Right cardiac atrium (tissue), 5 donors: Measurements from ENCODE around the gene CCDC107. TPM values are rescaled to one million over a fixed set of nuclear protein-coding genes. Genes with fewer than 3 reads are reported as not detected.

Experiments used
- ATAC-seq, 2 donors: fragments of 200-7000 bp; cut with Tn5 transposase; one replicate each; pipeline versions ENCODE4 v1.8.0 to v1.9.1; 2020; ENCODE audit warnings: moderate library complexity in 2 of 2, mild to moderate bottlenecking in 1 of 2
- DNase-seq, 3 donors: peaks; one replicate each; pipeline ENCODE4 v3.0.0-alpha.2; 2020
- H3K27ac ChIP-seq: one replicate; pipeline ENCODE4 v1.5.1; 2013; ENCODE audit warnings: mild to moderate bottlenecking, low read length, control low read depth, moderate library complexity
- H3K27me3 ChIP-seq: one replicate; pipeline ENCODE4 v1.6.1; 2013; ENCODE audit not compliant: control insufficient read depth, insufficient read depth
- H3K4me1 ChIP-seq: one replicate; pipeline ENCODE4 v1.6.1; 2013; ENCODE audit warnings: low read length; ENCODE audit not compliant: control insufficient read depth, insufficient read depth
- H3K4me3 ChIP-seq: one replicate; pipeline ENCODE4 v1.5.1; 2013; ENCODE audit warnings: low read length, control low read depth
- H3K9me3 ChIP-seq: one replicate; pipeline ENCODE4 v1.6.1; 2013; ENCODE audit warnings: low read length; ENCODE audit not compliant: control insufficient read depth
- WGBS: extraction: QIAGEN DNeasy Blood & Tissue Kit; methylation state at CpG from one replicate; pipeline ENCODE4 v1.1.7; 2013; 5-methylcytosine and 5-hydroxymethylcytosine counted together
- intact Hi-C, 4 donors: fragments of 100-400 bp; cut with DNase I; formaldehyde crosslinking; loops; one replicate each; pipeline versions ENCODE4 v1.11.0 to v1.14.0; 2022 to 2023
- microRNA-seq, 2 donors: library from miRNA; unstranded; fragments of <30 nt; microRNA quantifications; one replicate each; pipeline ENCODE4 v1.2.0, GENCODE V29; 2020 to 2021
- polyA plus RNA-seq: library from polyadenylated mRNA; stranded (reverse); fragments of 200-250 nt; gene quantifications from one replicate; pipeline ENCODE4 v1.2.3, GENCODE V29; 2013
- total RNA-seq, 4 donors: library from RNA; stranded (reverse); fragmentation: NEBNext Ultra II Directional; extraction: Animal tissue kit (Norgen Biotek cat#: 25700); gene quantifications; one replicate each; pipeline ENCODE4 v1.2.1, GENCODE V29; 2021
- donor health status: healthy with polysubstance abuse.
- donor health status: DM: no; HTN: yes; CAD: no.
- donor health status: DM: no; HTN: no; CAD: no.
- donor health status: DM: no; HTN: yes; CAD: no; lungs with severe emphysema.
- donor health status: DM: yes; HTN: yes; CAD: no.

CCDC107 gene
- total and polyA plus RNA-seq, 5 donors, result 54.7 to 75.0 (median 61.1) TPM

GRCh38 chr9:35705836-35706430 is 47.8 kb downstream of the CCDC107 start:
- intact Hi-C loops, result no loop called here
- H3K9me3 ChIP-seq, result no peaks in the 10 kb centered on the region
- no peaks in the 10 kb centered on the region for H3K4me1 ChIP-seq
- H3K27me3 ChIP-seq, result no peaks in the 10 kb centered on the region
- WGBS, result 92% methylated on average over 7 of the region's 7 CpGs
- no peak overlapping the region for H3K27ac ChIP-seq
- ATAC-seq, result no peak
- no peak overlapping the region for H3K4me3 ChIP-seq
- no peak for DNase-seq

DNA sequence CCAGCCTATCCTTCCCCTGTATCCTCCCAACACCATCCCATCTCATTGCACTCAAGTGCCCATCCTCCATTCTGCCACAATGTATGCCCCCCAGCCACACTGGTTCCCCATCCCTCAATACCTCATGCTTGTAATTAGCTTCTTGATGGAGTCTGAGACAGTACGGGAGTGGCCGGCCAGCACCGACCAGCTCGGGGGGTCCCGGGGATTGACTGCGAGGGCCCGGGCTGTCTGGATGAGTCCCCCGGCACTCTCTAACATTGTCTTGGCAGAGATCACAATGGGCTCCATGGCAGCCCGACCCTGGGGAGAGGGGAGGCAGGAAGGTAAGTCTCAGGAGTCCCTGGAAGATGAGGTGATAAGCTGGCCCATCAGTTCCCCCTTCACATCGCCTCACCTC is 48.9 kb downstream of the CCDC107 start:
- H3K27ac ChIP-seq, result no peak overlapping the region

GRCh38 chr9:35708146-35708545 is 50.1 kb downstream of the CCDC107 start:
- 95% methylated on average over 4 of the region's 4 CpGs for WGBS
- ATAC-seq (no peak), DNase-seq (peak in 1 of 3 donors; percentile 27)
- Histone ChIP-seq H3K4me3 (no peak overlapping the region), H3K9me3 (no peaks in the 10 kb centered on the region), H3K27me3 (no peaks in the 10 kb centered on the region), H3K4me1 (no peaks in the 10 kb centered on the region), H3K27ac (no peak overlapping the region)
- intact Hi-C loops, result no loop called here

More for the DNA sequence above, 48.9 kb downstream of the CCDC107 start:
- no peak for ATAC-seq
- Histone ChIP-seq H3K4me3 (no peak overlapping the region), H3K27me3 (no peaks in the 10 kb centered on the region), H3K9me3 (no peaks in the 10 kb centered on the region), H3K4me1 (no peaks in the 10 kb centered on the region)
- WGBS, result 85% methylated on average over 10 of the region's 10 CpGs
- intact Hi-C loops, result no loop called here
- no peak for DNase-seq

- Histone ChIP-seq H3K9me3 (no peaks in the 10 kb centered on the region), H3K4me1 (no peaks in the 10 kb centered on the region), H3K27me3 (no peaks in the 10 kb centered on the region), H3K27ac (peak overlapping the region; percentile 78), H3K4me3 (no peak overlapping the region)
- WGBS, result 52% methylated on average over 7 of the region's 7 CpGs
- intact Hi-C loops, result no loop called here
- DNase-seq (peak in 1 of 3 donors; percentile 55), ATAC-seq (peak; percentile 17 to 20)
These were observed 52.9 kb downstream of the CCDC107 start for GRCh38 chr9:35710818-35711500.

Small RNA genes within 50 kb of the gene (microRNA-seq; reads per million reads assigned to microRNA genes)
- gene MIR6852, result 0 to 0.42 reads per million in 2 donors

Other genes with a start within 250 kb of the CCDC107 start
- 10 to 100 TPM; 30.7 to 41.4 (median 35.5) TPM for gene RUSC2, start 168.2 kb upstream of the CCDC107 start, total RNA-seq
- 23.6 TPM for gene RUSC2, start 168.2 kb upstream of the CCDC107 start, polyA plus RNA-seq
- 10 to 100 TPM; 25.0 to 35.3 (median 27.4) TPM for gene TESK1, start 53.0 kb upstream of the CCDC107 start, total RNA-seq
- 30.5 TPM for gene TESK1, start 53.0 kb upstream of the CCDC107 start, polyA plus RNA-seq
- under 1 TPM; 0.58 to 0.68 (median 0.60) TPM for gene CD72, start 39.9 kb upstream of the CCDC107 start, total RNA-seq
- gene CD72, start 39.9 kb upstream of the CCDC107 start, polyA plus RNA-seq, result 0.66 TPM
- gene SIT1, start 7.4 kb upstream of the CCDC107 start, total RNA-seq, result 1 to 10 TPM in 1 of 4 donors, under 1 TPM in 1, not detected in 2; 0.26 to 1.5 TPM
- gene SIT1, start 7.4 kb upstream of the CCDC107 start, polyA plus RNA-seq, result 0.14 TPM
- over 10,000 TPM; 19,654 to 22,919 (median 21,195) TPM for gene RMRP, start 273 bp upstream of the CCDC107 start, total RNA-seq
- gene RMRP, start 273 bp upstream of the CCDC107 start, polyA plus RNA-seq, result 218 TPM
- under 1 TPM in 3 of 4 donors, not detected in 1; 0.29 to 0.50 (median 0.34) TPM for gene ARHGEF39, start 6.9 kb downstream of the CCDC107 start, total RNA-seq
- gene ARHGEF39, start 6.9 kb downstream of the CCDC107 start, polyA plus RNA-seq, result 0.52 TPM
- 1 to 10 TPM in 3 of 4 donors, not detected in 1; 1.0 to 1.2 (median 1.1) TPM for gene CA9, start 15.6 kb downstream of the CCDC107 start, total RNA-seq
- 1.4 TPM for gene CA9, start 15.6 kb downstream of the CCDC107 start, polyA plus RNA-seq
- gene TPM2, start 31.6 kb downstream of the CCDC107 start, total RNA-seq, result 100 to 1,000 TPM; 573 to 840 (median 738) TPM
- 2,123 TPM for gene TPM2, start 31.6 kb downstream of the CCDC107 start, polyA plus RNA-seq
- gene TLN1, start 73.9 kb downstream of the CCDC107 start, total RNA-seq, result 100 to 1,000 TPM; 263 to 375 (median 298) TPM
- gene TLN1, start 73.9 kb downstream of the CCDC107 start, polyA plus RNA-seq, result 171 TPM
- gene CREB3, start 74.4 kb downstream of the CCDC107 start, total RNA-seq, result 10 to 100 TPM; 24.5 to 35.4 (median 25.7) TPM
- 29.6 TPM for gene CREB3, start 74.4 kb downstream of the CCDC107 start, polyA plus RNA-seq
- 100 to 1,000 TPM in 2 of 4 donors, 10 to 100 TPM in 2; 93.7 to 117 (median 102) TPM for gene GBA2, start 90.9 kb downstream of the CCDC107 start, total RNA-seq
- 70.3 TPM for gene GBA2, start 90.9 kb downstream of the CCDC107 start, polyA plus RNA-seq
- 10 to 100 TPM; 25.7 to 35.0 (median 30.4) TPM for gene RGP1, start 91.0 kb downstream of the CCDC107 start, total RNA-seq
- gene RGP1, start 91.0 kb downstream of the CCDC107 start, polyA plus RNA-seq, result 17.7 TPM
- gene MSMP, start 96.0 kb downstream of the CCDC107 start, total RNA-seq, result not detected
- 0.27 TPM for gene MSMP, start 96.0 kb downstream of the CCDC107 start, polyA plus RNA-seq
- gene NPR2, start 133.3 kb downstream of the CCDC107 start, total RNA-seq, result 10 to 100 TPM; 21.3 to 29.9 (median 26.3) TPM
- 24.7 TPM for gene NPR2, start 133.3 kb downstream of the CCDC107 start, polyA plus RNA-seq
- 1 to 10 TPM; 2.6 to 6.0 (median 4.9) TPM for gene SPAG8, start 154.0 kb downstream of the CCDC107 start, total RNA-seq
- gene SPAG8, start 154.0 kb downstream of the CCDC107 start, polyA plus RNA-seq, result 5.4 TPM
- gene HINT2, start 156.8 kb downstream of the CCDC107 start, total RNA-seq, result 10 to 100 TPM; 56.7 to 60.7 (median 59.0) TPM
- 108 TPM for gene HINT2, start 156.8 kb downstream of the CCDC107 start, polyA plus RNA-seq
- gene FAM221B, start 170.4 kb downstream of the CCDC107 start, total RNA-seq, result not detected
- gene FAM221B, start 170.4 kb downstream of the CCDC107 start, polyA plus RNA-seq, result not detected
- 10 to 100 TPM; 19.5 to 21.3 (median 21.0) TPM for gene TMEM8B, start 170.9 kb downstream of the CCDC107 start, total RNA-seq
- 12.7 TPM for gene TMEM8B, start 170.9 kb downstream of the CCDC107 start, polyA plus RNA-seq
- not detected for gene OR13J1, start 212.1 kb downstream of the CCDC107 start, total RNA-seq
- not detected for gene OR13J1, start 212.1 kb downstream of the CCDC107 start, polyA plus RNA-seq
- 1 to 10 TPM; 2.0 to 5.9 (median 5.1) TPM for gene HRCT1, start 247.9 kb downstream of the CCDC107 start, total RNA-seq
- gene HRCT1, start 247.9 kb downstream of the CCDC107 start, polyA plus RNA-seq, result 3.3 TPM